Activated effector memory CD4-positive, alpha-beta T cell treated with Interleukin-2 at 50 U/mL for 16 hours (primary cell): ENCODE results near the gene TLR9.
"Not testable (repeated sequence)": the region's sequence is repeated elsewhere in the genome, so short reads cannot be mapped to it uniquely, and the experiment has no call there.

ENCODE experiments used
- DNase-seq: peaks from one replicate; pipeline ENCODE4 v3.0.0-alpha.2; 2020

TLR9 gene

DNA sequence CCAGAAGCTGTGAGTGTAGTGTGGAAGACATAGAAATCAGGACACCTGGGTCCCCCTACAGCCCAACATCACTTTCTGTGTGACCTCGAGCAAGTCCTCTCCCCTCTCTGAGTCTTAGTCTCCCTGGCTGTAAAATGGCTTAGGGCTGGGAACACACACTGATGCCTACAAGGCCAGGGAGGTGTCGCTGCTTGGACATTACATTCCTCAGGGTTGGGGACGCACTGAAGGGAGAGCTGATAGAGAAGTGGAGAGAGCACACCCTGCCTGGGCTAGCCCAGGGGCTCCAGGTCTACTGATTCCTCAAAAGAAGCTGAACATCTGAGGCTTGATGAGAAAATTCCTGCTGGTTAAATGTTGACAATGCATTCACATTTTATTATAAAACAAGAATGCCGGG is 33.8 kb downstream of the TLR9 start:
- no peak for DNase-seq

- DNase-seq, result no peak
Measured at GRCh38 chr3:52190294-52191074, 35.0 kb downstream of the TLR9 start.

DNA sequence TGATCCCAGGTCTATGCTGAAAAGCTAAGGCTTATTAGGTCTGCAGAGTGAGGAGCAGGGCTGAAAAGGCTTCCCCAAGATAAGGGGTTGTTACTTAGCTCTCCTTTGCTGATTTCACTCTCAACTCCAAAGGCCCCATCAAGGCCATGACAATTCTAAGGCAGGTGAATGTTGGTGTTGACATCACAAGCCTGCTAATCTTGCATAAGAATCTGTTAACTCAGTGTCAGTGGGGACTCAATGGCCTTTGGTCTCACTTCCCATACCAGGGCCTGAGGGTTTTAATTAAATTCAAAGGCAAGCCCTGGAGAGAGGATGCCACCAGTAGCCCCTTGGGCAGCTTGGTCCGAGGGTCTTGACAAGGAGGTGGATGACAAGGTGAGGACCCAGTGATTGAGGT is 36.9 kb downstream of the TLR9 start:
- no peak for DNase-seq

DNA sequence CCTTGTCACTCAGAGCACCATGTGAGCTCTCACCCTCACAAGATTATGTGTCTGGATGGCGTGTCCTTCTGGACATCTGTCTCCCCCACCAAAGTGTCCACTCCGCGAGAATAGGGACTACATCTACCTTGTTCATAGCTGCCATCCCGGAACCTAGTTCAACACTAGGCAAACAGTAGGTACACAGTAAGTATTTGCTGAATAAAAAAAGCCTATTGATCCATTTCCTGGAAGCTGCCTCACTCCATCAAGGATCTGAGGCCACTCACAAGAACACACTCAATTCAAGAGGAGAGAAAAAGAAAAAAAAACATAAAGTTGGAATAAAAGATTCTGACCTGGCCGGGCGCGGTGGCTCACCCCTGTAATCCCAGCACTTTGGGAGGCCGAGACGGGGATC is 38.7 kb downstream of the TLR9 start:
- DNase-seq, result no peak

- no peak for DNase-seq
Measured at GRCh38 chr3:52185837-52186236, 39.6 kb downstream of the TLR9 start.

DNA sequence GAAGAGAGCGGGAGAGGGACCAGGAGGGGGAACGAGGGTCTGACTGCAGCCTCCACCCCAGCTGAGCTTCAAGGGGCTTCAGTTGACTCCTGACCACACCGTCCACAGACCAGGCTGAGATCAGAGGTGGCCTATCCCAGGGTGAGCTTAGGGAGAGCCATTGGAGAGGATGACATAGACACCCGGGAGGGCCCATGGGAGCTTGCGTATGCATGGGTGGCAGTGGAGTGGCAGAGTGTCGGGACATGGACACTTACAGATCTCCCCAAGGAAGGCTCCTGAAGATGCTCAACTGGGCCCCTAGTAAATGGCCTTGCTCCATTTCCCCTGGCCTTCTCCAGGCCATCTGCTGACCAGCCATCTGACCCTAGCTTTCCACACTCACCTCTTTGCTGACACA is 40.1 kb downstream of the TLR9 start:
- DNase-seq, result no peak

GRCh38 chr3:52184690-52185089 is 40.8 kb downstream of the TLR9 start:
- no peak for DNase-seq

DNA sequence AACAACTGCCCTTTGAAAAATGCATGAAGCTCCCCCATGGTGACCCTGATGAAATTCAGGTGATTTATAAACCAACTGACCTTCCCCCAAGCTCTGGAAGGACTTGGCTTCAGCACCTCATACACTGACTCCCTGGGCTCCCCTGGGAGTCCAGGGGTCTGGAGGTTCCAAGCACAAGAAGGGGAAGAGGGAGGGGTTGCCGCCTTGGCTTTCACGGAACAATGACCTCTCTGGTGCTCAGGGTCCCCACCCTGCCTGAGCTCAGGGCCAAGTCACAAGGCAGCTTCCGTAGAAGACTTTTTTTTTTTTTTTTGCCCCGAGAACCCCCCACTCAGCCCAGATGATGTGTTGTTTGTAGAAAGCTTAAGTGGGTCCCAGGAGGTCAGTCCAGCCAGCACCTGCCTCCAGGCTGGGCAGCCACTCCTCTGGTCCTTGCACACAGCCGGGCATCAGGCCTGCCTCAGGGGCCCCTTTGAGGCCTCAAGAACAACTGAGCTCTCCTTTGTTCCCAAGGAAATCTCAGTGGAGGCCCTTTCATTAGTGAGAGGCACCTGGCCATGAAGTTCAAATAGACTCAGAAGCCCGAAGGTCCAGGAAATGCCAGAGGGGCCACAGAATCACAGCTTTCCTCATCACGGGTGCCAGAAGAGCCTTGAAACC is 41.5 kb downstream of the TLR9 start:
- DNase-seq, result no peak

DNA sequence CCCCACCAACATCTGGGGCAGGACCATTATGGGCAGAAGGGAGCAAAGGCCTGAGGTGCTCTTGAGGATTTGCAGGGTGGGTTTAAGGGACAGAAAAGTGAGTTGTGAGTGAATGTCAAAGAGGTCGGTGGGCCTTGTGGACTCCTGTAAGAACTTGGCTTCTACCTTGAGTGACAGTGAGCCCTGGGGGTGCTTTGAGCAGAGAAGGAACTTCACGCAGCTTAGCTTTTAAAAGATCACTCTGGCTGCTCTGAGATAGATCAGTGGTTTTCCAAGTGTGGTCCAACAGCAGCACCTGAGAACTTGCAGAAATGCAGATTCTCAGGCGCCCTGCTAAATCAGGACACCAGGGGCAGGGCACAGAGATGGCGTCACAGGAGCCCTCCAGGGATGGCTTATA is 42.8 kb downstream of the TLR9 start:
- DNase-seq, result no peak

GRCh38 chr3:52182196-52182595 is 43.2 kb downstream of the TLR9 start:
- no peak for DNase-seq

DNA sequence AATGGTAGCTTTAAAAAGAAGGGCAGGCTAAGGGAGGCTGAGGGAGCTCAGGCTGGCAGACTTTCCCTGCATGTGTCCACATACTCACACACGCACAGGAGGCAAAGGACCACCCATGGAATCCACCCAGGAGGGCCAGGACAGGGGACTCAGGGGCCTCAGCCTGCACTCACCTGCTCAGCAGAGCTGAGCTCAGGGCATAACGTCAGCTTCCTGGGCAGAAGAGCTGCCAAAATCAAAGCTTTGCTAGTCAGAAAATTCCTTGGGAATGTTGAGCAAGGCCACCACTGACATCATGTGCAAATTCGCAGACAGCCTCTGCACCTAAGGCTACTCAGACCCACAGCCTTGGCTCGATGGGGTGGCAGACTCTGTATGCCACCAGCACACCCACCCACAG is 43.9 kb downstream of the TLR9 start:
- no peak for DNase-seq

- DNase-seq, result no peak
Measured at GRCh38 chr3:52178537-52178936, 46.9 kb downstream of the TLR9 start.

DNA sequence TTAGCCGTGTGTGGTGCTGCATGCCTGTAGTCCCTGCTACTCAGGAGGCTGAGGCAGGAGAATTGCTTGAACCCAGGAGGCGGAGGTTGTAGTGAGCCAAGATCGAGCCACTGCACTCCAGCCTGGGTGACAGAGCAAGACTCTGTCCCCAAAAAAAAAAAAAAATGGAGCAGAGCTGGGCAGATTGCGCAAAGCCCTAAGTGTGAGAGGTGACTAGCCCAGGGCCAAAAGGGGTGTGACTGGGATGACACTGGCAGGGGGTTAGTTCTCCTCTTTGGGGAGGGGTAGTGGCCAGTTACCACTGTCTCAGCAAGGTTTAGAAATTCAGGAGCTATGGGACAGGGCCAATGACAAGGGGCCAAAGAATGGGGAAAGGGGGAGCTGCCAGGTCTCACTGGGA is 47.3 kb downstream of the TLR9 start:
- DNase-seq, result not testable (repeated sequence)

- DNase-seq, result no peak
Measured at GRCh38 chr3:52177701-52178042, 47.8 kb downstream of the TLR9 start.

DNA sequence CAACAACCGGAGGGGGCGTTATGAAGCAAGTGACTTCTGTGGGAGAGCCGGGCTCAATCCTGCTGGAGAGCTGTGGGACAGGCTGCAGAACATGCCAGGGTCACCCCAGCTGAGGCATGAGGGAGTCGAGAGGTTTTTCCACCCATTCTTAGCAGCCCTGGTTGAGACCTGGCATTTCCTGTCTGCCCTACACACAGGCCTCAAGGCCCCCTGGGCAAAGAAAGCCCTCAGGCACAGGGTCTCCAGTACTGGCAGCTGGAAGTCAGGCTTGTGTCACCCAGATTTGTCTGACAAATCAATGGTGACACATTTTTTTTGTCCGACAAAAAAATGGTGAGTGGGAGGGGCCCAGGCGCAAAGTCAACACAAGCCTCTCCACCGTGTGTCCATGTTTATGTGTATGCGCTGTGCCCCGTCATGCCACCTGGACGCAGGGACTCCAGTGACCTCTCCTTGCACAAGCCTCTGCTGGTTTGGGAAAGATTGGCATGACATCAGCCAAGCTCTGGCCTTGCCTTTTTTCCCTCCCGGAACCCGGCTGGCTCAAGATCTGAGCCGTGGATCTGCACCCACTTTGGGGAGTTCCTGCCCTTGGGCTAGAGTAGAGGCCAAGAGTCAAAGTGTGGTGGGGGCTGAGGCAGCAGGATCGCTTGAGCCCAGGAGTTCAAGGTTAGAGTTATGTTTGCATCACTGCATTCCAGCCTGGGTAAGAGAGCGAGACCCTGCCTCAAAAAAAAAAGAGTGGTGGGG is 48.3 kb downstream of the TLR9 start:
- no peak for DNase-seq

DNA sequence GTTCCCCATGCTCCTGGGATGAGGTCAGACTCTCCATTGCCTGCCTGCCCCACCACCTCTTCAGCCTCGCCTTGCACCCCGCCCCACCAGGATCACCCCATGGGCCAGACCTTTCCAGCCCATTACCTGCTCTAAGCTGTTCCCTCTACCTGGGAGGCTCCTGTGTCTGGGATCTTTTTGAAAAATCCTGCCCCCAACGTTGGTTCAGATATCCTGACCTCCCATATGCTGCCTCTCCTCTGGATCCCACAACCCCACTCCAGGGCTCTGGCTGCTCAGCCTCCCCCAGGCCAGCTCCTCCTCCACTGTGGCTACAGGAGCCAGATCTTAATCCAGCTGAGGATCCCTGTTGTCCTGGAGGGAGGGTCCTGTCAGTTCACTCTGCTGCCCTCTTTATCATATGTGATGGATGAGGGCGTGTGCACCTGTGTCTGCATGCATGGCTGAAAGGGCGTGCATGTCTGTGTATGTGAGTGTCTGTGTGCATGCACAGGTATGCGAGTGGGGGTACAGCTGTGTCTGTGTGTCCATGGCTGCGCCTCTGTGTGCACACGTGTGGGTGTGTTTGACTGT is 49.2 kb downstream of the TLR9 start:
- DNase-seq, result no peak

DNA sequence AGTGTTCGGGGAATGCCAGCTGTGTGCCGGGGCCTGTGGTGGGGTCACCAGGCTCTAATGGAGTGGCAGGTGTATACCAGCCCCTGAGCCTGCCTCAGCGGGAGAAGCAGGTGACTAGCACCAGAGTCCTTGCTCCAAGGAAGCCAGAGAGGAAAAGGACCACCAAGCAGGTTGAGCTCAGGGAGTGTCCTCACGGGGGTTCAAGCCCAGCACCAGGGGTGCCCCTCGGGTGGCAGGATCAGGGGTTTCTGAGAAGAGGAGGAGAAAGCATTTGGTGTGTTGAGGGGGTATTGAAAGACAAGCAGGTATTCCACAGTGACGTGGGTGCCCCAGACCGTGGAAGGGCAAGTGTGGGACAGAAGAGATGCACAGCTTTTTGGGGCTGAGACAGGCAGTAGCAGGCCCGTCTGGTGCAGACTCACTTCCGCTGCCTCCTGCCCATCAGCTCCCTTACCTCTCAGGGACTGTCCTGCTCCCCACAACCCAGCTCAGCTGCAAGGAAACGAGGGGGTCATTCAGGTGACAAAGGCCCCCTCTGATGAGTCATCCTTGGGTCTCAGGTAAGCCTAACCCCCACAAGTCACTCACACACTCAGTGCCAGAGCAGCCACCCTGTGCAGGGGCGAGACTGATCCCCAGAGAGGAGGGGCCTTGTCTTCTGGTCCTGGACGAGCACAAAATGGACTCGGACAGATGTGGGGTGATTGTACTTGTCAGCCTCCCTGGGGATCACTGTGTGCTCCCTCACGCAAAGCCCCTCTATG is 49.8 kb downstream of the TLR9 start:
- DNase-seq, result no peak

DNA sequence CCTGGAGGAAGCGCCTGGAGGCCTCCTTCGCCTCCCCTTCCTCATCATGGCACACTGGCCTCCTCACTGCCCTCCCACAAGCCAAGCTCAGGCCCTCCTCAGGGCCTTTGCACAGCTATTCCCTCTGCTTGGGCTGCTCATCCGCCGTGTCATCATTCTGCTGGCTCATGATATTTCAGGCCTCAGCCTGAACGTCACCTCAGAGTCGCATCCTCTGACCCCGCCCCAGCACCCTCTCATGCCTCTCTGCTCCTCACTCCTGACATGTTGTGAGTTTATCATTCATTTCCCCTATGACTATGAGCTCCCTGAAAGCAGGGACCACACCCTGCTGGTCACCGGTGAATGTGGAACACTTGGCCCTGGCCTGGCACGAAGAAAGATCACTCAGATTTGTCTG is 50.5 kb downstream of the TLR9 start:
- no peak for DNase-seq

DNA sequence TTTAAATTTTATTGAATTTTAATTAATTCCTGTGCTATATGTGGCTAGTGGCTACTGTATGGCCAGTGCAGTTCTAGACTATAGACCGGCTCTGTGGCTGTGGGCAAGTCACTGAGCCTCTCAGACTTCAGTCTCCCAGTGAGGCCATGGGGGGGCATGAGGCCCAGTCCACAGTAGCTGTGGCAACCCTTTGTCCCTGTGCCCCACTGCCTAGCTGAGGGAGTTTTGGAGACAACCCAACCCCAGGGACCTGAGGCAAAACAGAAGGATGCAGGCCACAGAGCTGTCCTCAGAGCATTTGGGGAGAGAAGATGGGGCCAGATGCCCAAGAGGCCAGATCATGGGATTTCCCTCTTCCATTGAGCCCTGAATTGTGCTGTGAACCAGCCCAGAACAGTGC is 52.3 kb downstream of the TLR9 start:
- DNase-seq, result no peak

- no peak for DNase-seq
Measured at GRCh38 chr3:52172262-52172757, 53.1 kb downstream of the TLR9 start.

- DNase-seq, result no peak
Measured at GRCh38 chr3:52171514-52172261, 53.8 kb downstream of the TLR9 start.
